HepG2 (cell line): Measurements from ENCODE around the gene TRERF1. TPM values are rescaled to one million over a fixed set of nuclear protein-coding genes. Genes with fewer than 3 reads are reported as not detected.

Source experiments
- ATAC-seq: fragments of 200-7000 bp; cut with Tn5 transposase; 3 replicates; pipeline ENCODE4 v1.9.1; 2020; ENCODE audit warnings: mild to moderate bottlenecking, moderate library complexity
- BruUV-seq: library from RNA; stranded (reverse); fragments of 400-500 nt; replicated peaks from 2 replicates; lab custom pipeline; 2021; lab: Mats Ljungman, UMichigan
- CTCF ChIA-PET: fragments of 300-600 bp; formaldehyde crosslinking; extraction: SDS; loops from one replicate; lab custom pipeline; 2021; ENCODE audit warnings: low total read pairs, inconsistent platforms, low intra/inter-chr PET ratio; lab: Yijun Ruan, JAX
- POLR2A ChIA-PET: fragments of 350-600 bp; sonication (Branson Sonifier 250); formaldehyde crosslinking; loops from one replicate; lab custom pipeline; 2020; ENCODE audit warnings: antibody characterized with exemption, inconsistent platforms; lab: Yijun Ruan, JAX
- DNase-seq: peaks from one replicate; pipeline ENCODE4 v3.0.0-alpha.2; 2015; ENCODE audit warnings: low spot score
- FAIRE-seq: peaks from 3 replicates; lab custom pipeline; 2011; peaks lifted over from hg19 to GRCh38; lab: Jason Lieb, UNC
- H2AFZ ChIP-seq: one replicate; pipeline ENCODE4 v1.6.1; 2011; ENCODE audit warnings: low read length, inconsistent platforms
- H3K27ac ChIP-seq: fragments of 300-600 bp; 3 replicates; pipeline ENCODE4 v1.8.0; 2011; ENCODE audit warnings: mixed run types, mild to moderate bottlenecking, mixed read lengths, low read length, inconsistent platforms; ENCODE audit not compliant: insufficient read depth; ENCODE audit errors: extremely low read length
- H3K27me3 ChIP-seq, 2 experiments: fragments of 200-600 bp in 1 of 2; 2 replicates in 1 of 2; 3 replicates in 1 of 2; pipeline versions ENCODE4 v1.6.0 to v1.8.0; 2011; ENCODE audit warnings: low read length in 2 of 2, mild to moderate bottlenecking in 2 of 2, moderate library complexity in 2 of 2, inconsistent platforms in 1 of 2; ENCODE audit not compliant: insufficient read depth in 2 of 2, control insufficient read depth in 1 of 2
- H3K36me3 ChIP-seq, 2 experiments: fragments of 200-600 bp in 1 of 2; replicated peaks in 1 of 2; 2 replicates in 1 of 2; 3 replicates in 1 of 2; pipeline versions ENCODE4 v1.5.1 to v1.8.0; 2011; ENCODE audit warnings: low read length in 2 of 2, inconsistent platforms in 1 of 2; ENCODE audit not compliant: insufficient read depth in 2 of 2, control insufficient read depth in 1 of 2
- H3K4me1 ChIP-seq: 2 replicates; pipeline ENCODE4 v1.5.1; 2012; ENCODE audit warnings: low read length, inconsistent platforms; ENCODE audit not compliant: insufficient read depth
- H3K4me2 ChIP-seq: 2 replicates; pipeline ENCODE4 v1.6.0; 2011; ENCODE audit warnings: low read depth, low read length, inconsistent platforms
- H3K4me3 ChIP-seq, 3 experiments: fragments of 200-600 bp in 1 of 3; sonication (generic), shearing (Covaris generic) in 1 of 3; replicated peaks in 1 of 3; 2 replicates each; pipeline ENCODE4 v1.5.1; 2011 to 2016; ENCODE audit warnings: low read length in 3 of 3, inconsistent platforms in 2 of 3, low read depth in 2 of 3, mild to moderate bottlenecking in 2 of 3, control low read depth in 1 of 3, mixed read lengths in 1 of 3; ENCODE audit not compliant: insufficient read depth in 1 of 3
- H3K79me2 ChIP-seq: one replicate; pipeline ENCODE4 v1.6.1; 2011; ENCODE audit warnings: low read length, inconsistent platforms; ENCODE audit not compliant: insufficient read depth
- H3K9ac ChIP-seq: 2 replicates; pipeline ENCODE4 v1.6.0; 2011; ENCODE audit warnings: mild to moderate bottlenecking, low read depth, low read length, inconsistent platforms; ENCODE audit not compliant: insufficient read depth
- H3K9me3 ChIP-seq: 2 replicates; pipeline ENCODE4 v1.5.1; 2012; ENCODE audit warnings: mild to moderate bottlenecking, low read length
- H4K20me1 ChIP-seq: 2 replicates; pipeline ENCODE4 v1.6.0; 2011; ENCODE audit warnings: inconsistent platforms, mild to moderate bottlenecking, low read length, moderate library complexity; ENCODE audit not compliant: insufficient read depth
- ASH2L ChIP-seq: fragments of 300-600, 200-600 bp; sonication (generic); IDR thresholded peaks from 2 replicates; pipeline ENCODE4 v1.7.0; 2017; ENCODE audit warnings: low read depth, mild to moderate bottlenecking, moderate library complexity, mixed read lengths, low read length; ENCODE audit not compliant: insufficient read length
- FOXC1 ChIP-seq: sonication (generic); formaldehyde crosslinking; IDR thresholded peaks from 2 replicates; pipeline ENCODE4 v1.8.0; 2022; ENCODE audit warnings: mild to moderate bottlenecking, missing genetic modification reagents, borderline replicate concordance
- HES4 ChIP-seq: sonication (generic); formaldehyde crosslinking; IDR thresholded peaks from 2 replicates; pipeline ENCODE4 v1.9.0; 2021; ENCODE audit warnings: mild to moderate bottlenecking, missing genetic modification reagents, borderline replicate concordance
- JARID2 ChIP-seq: sonication (generic); formaldehyde crosslinking; IDR thresholded peaks from 2 replicates; pipeline ENCODE4 v1.8.1; 2023; ENCODE audit warnings: missing genetic modification reagents, inconsistent platforms; ENCODE audit not compliant: insufficient replicate concordance
- USF2 ChIP-seq, 2 experiments: sonication (generic) in 1 of 2; formaldehyde crosslinking in 1 of 2; IDR thresholded peaks; 2 replicates each; pipeline versions ENCODE4 v1.5.1 to v1.6.1; 2011 to 2020; ENCODE audit warnings: borderline replicate concordance in 1 of 2, low read depth in 1 of 2, low read length in 1 of 2, mild to moderate bottlenecking in 1 of 2, missing genetic modification reagents in 1 of 2, moderate library complexity in 1 of 2
- ZBTB43 ChIP-seq: sonication (generic); formaldehyde crosslinking; conservative IDR thresholded peaks from 2 replicates; pipeline ENCODE4 v1.4.0; 2020; ENCODE audit warnings: missing genetic modification reagents
- ZC3H13 ChIP-seq: sonication (generic); formaldehyde crosslinking; IDR thresholded peaks from 2 replicates; pipeline ENCODE4 v1.8.1; 2023; ENCODE audit warnings: mild to moderate bottlenecking, missing genetic modification reagents, moderate library complexity
- ZNF383 ChIP-seq: sonication (generic); formaldehyde crosslinking; IDR thresholded peaks from 2 replicates; pipeline ENCODE4 v1.4.0; 2020; ENCODE audit warnings: missing genetic modification reagents, mild to moderate bottlenecking, borderline replicate concordance
- WGBS: methylation state at CpG from one replicate; pipeline ENCODE4 v1.1.6; 2017; ENCODE audit warnings: low lambda C conversion rate; 5-methylcytosine and 5-hydroxymethylcytosine counted together
- in situ Hi-C: cut with HindIII; loops from 2 replicates; pipeline ENCODE4 v1.10.0; 2017; ENCODE audit warnings: low pct_unique_long_range_greater_than_20kb; ENCODE audit not compliant: extremely low pct_ligation_motif_present
- intact Hi-C: fragments of 100-400 bp; cut with micrococcal nuclease; formaldehyde crosslinking; loops from one replicate; pipeline ENCODE4 v1.10.0; 2022; ENCODE audit not compliant: unreplicated experiment
- polyA plus RNA-seq, 8 experiments: library from polyadenylated mRNA; depleted of rRNA in 3 of 8; stranded (reverse) in 7 of 8; unstranded in 1 of 8; fragments of >200 nt; fragmentation: Illumina TruSeq in 4 of 8; extraction: Trizol in 4 of 8; gene quantifications; 2 replicates each; pipeline versions ENCODE4 v1.2.1 to v1.2.3, GENCODE V29; 2011 to 2016; ENCODE audit warnings: low read depth in 4 of 8, missing spikeins in 1 of 8, mixed read lengths in 1 of 8; ENCODE audit not compliant: insufficient read depth in 1 of 8
- total RNA-seq, 5 experiments: library from RNA; depleted of rRNA; stranded (reverse); fragments of >200 nt; fragmentation: Illumina TruSeq; extraction: Trizol; gene quantifications; 2 replicates each; pipeline ENCODE4 v1.2.3, GENCODE V29; 2016; ENCODE audit warnings: low read depth in 1 of 5

The TRERF1 gene
- total and polyA plus RNA-seq, 2 of the 13 experiments (the other 11 are each of a cell fraction or from before 2014, with no cell fraction given): 0.02 TPM; not detected in 1

- intact Hi-C loops: no loop called here
- H3K9ac ChIP-seq: no peak overlapping the region
- BruUV-seq: no TSS peak
Observed at GRCh38 chr6:42390228-42390934, 61.3 kb downstream of the TRERF1 start.

DNA sequence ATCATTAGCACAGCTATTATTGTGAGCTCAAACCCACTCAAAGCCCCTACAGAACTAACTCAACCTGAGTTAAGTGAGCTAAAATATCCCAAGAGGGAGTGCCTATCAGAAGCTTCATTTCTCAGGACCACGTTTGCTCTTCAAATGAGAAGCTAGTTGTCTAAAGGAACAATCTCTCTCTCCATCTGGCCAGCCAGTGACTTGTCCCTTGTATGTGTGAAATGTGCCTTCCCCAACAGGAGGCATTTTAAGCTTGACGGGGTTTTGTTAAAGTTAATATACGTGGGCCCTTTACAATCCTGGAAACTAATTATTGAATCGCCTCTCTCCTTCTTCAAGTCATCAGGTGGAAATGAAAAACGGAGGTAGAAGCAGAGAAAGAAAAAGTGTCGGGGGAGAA lies 62.0 kb downstream of the TRERF1 start:
- H3K9me3 ChIP-seq: no peaks in the 10 kb centered on the region
- CTCF ChIA-PET: no interaction called here
- POLR2A ChIA-PET: no interaction called here
- H3K27ac ChIP-seq: no peak overlapping the region
- in situ Hi-C loops: no loop called here
- DNase-seq: no peak
- H3K36me3 ChIP-seq: no peaks in the 10 kb centered on the region
- no peaks in the 10 kb centered on the region for H3K79me2 ChIP-seq
- no peak overlapping the region for H3K4me3 ChIP-seq
- peaks cover 7% of the 10 kb centered on the region; the same call in 1 of the 2 replicates for H3K4me1 ChIP-seq
- no peak overlapping the region for H3K4me2 ChIP-seq
- H4K20me1 ChIP-seq: no peaks in the 10 kb centered on the region
- no peak overlapping the region for H2AFZ ChIP-seq
- intact Hi-C loops: no loop called here
- TF ChIP-seq ZNF383 (CRISPR knock-in tag) (no peak), USF2 (IDR thresholded peaks at IDR 0.05; ENCODE audit: low read depth, low read length) (no peak), USF2 (CRISPR knock-in tag; IDR thresholded peaks at IDR 0.05; ENCODE audit: borderline replicate concordance) (no peak), FOXC1 (CRISPR knock-in tag) (no peak), ASH2L (no peak), JARID2 (CRISPR knock-in tag) (no peak), ZBTB43 (CRISPR knock-in tag) (no peak)
- no peak overlapping the region for H3K9ac ChIP-seq
- no TSS peak for BruUV-seq
- no peak for ATAC-seq
- FAIRE-seq: no peak
- peaks cover 4 to 49% of the 10 kb centered on the region in 2 experiments; a peak in 4 of 5 replicates for H3K27me3 ChIP-seq
- 31% methylated on average over 6 of the region's 6 CpGs for WGBS

More at GRCh38 chr6:42390228-42390934, 61.3 kb downstream of the TRERF1 start:
- Histone ChIP-seq H3K4me2 (no peak overlapping the region), H3K27ac (no peak overlapping the region), H3K4me3 (no peak overlapping the region), H2AFZ (no peak overlapping the region), H4K20me1 (no peaks in the 10 kb centered on the region), H3K4me1 (peaks cover 7% of the 10 kb centered on the region; the same call in 1 of the 2 replicates), H3K36me3 (no peaks in the 10 kb centered on the region), H3K9me3 (no peaks in the 10 kb centered on the region), H3K79me2 (no peaks in the 10 kb centered on the region), H3K27me3 (peaks cover 4 to 51% of the 10 kb centered on the region in 2 experiments; a peak in 4 of 5 replicates)
- TF ChIP-seq ZC3H13 (CRISPR knock-in tag) (no peak), HES4 (CRISPR knock-in tag) (no peak)
- ChIA-PET CTCF (no interaction called here), POLR2A (no interaction called here)
- ATAC-seq: no peak
- in situ Hi-C loops: no loop called here
- 62% methylated on average over 17 of the region's 17 CpGs for WGBS
- DNase-seq: no peak
- no peak for FAIRE-seq
